HG03108 (cell line): ENCODE data around the gene ARFGAP1.

Source experiments
- ATAC-seq: cut with Tn5 transposase; IDR thresholded peaks from one replicate; pipeline ENCODE4 v1.9.1; 2021; ENCODE audit warnings: moderate library complexity; ENCODE audit not compliant: unreplicated experiment

The ARFGAP1 gene

DNA sequence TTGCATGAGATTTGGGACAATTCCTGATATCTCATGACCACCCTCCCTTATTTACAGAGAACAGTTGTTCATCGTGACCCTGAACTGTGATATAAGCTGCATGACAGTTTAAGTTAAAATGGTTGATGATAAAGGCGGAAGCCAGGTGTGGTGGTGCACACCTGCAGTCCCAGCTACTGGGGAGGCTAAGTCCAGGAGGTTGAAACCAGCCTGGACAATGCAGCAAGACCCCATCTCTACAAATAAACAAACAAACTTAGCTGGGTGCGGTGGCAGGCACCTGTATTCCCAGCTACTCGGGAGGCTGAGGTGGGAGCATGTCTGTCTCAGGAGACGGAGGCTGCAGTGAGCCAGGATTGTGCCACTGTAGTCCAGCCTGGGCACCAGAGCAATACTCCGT lies 44.4 kb downstream of the ARFGAP1 start:
- no peak for ATAC-seq

DNA sequence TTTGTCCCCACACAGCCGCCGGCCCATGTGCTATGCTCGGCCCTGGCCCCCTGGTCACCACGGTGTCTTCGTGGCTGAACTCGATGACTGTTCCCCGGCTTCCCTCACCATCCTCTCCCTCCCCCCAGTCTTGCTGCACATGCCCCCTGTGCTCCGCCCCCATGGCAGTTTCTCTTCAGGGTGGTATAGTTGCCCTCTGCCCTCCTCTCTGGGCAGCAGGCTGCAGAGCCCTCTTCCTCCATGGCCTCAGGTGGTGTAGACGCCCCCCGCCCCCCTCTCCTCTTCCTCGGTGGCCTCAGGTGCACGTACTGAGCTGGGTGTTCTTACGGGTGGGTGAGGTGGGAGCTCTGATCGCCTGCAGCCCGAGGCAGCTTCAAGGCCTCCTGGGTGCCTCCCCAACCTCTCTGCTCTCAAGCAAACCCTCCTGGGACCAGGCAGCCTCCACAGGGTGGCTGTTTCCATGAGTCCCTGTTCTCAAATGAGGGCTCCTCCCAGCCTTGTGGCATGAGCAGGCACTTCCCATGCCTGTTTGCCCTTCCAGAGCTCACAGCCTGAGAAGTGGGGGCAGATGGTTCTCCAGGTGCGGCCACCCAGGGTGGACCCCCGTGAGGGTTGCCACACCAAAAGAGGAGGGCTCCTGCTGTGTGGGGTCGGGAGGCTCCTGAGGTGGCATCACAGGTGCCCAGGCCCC lies 45.1 kb downstream of the ARFGAP1 start:
- ATAC-seq, result no peak

DNA sequence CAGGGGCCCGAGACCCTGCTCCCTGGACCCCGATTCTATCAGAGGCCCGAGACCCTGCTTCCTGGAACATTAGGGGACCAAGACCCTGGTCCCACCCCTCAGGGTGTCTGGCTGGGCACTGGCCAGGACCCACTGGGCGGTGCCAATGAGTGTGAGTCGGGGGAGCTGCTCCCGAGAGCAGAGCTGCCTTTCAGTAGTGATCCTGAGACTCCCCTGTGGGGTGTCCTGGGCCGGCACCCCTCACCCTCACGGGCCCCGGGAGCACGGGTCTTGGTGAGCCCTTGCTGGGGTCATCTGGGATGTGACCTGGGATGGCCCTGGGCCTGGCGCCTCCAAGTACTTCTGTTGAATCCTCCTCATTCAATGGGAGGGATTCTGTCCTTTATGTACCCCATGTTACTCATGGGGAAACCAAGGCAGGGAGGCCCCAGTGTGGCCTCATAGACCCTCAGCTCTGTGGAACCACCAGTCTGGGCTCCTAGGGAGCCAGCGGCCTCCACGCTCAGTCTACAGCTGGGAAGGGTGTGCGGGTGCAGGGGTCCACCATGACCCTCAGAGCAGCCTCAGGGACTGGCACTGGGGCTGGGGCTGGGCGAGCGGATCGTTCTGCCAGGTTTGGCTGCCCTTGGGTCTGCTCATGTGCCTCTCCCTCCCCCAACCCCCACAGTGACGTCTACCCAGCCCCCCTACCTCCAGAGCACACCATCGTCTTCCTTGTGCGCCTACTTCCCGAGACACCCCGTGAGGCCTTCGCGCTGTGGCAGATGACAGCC lies 46.0 kb downstream of the ARFGAP1 start:
- no peak for ATAC-seq

DNA sequence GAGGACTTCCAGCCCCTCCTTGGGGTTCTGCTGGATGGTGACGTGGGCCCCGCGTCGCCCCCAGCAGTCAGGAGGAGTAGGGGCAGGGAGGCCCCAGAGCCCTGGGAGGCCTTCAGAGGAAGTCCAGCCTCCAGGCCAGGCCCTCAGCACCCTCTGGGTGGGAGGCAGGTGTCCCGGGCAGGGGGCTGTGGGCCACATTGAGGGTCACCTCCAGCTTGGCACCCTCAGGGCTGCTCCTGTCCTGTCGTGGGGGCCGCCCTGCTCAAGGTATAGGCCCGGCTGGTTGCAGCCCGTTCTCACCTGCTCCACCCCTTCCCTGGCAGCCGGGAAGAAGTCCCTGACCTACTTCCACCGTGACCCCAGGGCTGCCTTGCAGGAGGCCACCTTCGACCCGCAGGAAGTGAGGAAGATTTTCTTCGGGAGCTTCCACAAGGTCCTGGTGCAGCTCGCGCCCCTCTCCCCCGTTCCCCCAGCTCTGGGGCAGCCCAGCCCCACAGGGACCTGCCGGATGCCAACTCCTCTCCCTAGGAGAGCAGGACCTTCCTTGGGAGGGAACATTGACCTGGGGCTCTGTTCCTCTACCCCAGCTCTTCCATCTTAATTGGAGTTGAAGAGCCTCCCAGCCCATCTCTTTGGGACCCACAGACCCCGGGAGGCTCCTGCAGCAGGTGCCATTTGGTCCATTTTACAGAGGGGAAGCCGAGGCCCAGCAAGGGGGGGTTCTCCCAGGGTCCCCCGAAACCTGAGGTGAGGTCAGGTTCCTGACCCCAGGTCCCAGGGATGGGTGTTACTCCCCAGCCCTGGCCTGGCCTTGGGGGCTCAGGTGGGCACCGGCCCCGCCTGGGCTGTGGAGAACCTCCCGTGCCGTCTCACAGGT lies 46.8 kb downstream of the ARFGAP1 start:
- ATAC-seq, result no peak

DNA sequence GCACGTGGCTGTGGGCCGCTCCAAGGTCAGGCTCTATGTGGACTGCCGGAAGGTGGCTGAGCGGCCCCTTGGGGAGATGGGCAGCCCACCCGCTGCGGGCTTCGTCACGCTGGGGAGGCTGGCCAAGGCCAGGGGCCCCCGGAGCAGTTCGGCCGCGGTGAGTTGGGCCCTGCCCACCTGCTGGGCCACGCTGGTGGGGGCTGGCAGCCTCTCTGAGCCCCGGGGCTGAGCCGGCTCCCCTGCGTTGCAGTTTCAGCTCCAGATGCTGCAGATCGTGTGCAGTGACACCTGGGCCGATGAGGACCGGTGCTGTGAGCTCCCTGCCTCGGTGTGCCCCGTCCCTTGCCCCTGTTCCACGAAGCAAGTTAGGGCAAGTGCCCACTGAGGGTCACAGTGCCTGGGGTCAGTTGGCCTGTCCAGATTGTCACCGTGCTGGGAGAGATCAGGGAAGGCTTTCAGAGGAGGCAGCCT lies 47.5 kb downstream of the ARFGAP1 start:
- ATAC-seq, result no peak

DNA sequence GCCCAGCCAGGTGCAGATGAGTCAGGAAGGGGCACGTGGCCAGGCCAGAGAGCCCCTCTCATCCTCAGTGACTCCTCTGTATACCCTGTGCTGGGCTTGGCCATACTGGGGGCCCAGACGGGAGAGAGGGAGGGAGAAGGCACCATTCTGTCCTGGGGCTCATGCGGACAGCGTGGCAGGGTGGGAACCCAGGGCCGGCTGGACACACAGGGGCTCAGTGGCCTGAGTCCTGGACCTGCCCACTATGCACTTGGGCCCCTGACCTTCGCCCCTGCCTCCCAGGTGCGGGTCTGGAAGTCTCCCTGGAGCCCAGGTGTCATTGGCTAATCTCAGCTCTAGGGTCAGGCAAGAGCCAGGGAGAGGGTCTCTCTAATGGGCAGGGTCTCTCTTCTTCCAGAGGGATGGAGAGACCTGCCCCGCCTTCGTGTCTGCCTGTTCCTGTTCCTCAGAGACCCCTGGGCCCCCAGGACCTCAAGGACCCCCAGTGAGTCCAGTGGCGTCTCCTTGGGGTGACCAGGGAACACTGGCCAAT lies 48.1 kb downstream of the ARFGAP1 start:
- ATAC-seq, result no peak

DNA sequence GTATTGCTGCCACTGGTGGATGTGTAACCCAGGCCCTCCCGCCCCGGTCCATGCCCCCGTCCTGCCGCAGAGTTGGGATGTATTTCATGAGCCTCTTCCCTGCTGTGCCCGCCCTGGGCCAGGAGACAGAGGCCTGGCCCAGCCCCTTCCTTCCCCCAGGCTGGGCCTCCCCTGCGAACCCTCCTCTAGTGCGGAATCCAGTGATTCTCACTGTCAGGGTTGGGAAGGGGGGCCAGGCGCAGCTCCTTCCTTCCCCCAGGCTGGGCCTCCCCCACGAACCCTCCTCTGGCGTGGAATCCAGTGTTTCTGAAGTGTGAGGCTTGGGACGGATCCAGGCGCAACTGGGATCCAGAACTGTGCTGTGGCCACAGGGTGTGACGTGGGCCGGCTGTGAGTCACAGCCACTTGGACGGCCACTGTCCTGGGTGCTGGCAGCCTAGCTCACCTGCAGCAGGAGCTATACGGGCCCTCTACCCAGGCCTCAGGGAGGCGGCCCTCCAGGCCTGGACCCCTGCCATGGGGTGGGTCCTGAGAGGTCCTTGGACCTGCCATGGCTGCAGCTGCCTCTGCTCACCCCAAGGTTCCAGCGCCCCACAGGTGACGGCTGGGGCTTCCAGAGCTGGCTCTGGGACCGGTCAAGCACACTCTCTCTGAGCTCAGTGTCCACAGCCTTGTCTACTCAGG lies 48.7 kb downstream of the ARFGAP1 start:
- ATAC-seq, result no peak

DNA sequence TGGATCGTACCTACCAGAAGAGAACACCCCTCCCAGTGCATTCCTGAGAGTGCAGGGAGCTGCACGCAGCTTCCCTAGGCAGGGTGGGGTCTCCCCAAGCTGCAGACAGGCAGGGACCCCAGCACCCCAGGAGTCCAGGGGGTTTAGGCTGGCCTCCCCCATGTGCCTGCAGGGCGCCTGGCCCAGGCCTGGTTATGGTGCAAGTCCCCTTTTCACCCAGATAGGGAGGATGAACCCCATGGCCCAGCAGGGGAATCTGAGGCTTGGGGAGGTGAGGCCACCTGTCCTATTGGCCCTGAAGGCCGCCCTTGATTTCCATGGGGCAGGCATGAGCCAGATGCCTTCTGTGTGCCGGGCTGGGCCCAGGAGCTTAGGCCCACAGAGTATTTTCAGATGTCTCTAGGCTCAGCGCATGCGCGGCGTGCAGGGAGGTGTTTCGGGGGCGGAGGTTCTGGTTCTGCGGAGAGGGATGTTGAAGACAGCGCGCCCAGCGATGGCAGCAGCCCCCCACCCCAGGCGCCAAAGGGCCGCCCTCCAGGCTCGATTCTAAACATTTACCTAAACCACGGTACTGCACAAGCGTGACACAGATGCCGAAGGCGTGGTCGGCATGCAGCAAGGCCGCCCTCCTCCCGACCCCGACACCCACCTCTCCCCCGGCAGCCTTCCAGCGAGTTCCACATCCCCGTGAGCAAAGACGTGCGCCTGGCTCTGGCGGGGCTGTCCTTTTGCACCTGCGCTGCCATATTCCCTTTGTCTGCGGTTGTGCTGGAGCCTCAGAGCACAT lies 49.7 kb downstream of the ARFGAP1 start:
- no peak for ATAC-seq

DNA sequence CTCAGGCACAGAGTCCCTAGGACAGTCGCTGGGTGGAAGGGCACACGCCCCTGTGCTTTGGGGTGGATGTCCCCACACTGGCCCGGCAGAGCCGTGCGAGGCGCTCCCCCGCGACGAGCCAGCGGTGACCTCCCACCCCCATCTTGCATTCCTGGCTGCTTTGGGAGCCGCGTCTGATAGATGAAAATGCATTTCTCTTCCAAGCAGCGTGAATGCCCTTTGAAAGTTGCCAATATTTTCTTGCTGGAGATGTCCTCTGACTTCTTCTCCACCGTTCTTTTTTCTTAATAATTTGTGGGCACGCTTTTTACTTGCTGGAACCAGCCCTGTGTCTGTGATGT lies 50.3 kb downstream of the ARFGAP1 start:
- ATAC-seq, result no peak

DNA sequence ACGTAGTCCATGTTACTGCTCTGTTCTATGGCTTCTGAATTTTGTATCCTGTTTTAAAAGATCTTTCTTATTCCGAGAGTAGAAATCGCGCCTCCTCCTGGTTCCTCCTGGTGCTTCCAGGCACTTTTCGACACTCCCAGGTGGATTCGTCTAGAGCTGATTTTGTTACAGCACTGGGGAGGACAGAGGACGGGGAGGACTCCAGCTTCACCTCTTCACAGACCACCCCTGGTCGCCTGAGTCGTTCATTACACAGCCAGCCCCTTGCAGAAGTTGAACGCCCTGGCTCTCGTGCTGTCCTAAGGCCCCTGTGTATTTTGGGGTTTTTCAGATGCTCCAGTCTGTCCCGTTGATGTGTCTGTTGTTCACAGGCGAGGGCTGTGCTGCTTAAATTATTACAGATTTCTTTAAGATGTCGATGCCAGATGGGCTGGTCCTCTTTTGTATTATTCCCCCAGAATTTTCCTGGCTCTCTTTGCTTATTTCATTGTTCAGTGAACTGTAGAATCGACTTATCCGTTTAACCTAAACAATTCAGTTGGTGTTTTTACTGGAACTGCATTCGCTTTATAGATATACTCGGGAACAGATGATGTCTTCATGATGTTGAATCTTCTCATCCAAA lies 50.9 kb downstream of the ARFGAP1 start:
- no peak for ATAC-seq

DNA sequence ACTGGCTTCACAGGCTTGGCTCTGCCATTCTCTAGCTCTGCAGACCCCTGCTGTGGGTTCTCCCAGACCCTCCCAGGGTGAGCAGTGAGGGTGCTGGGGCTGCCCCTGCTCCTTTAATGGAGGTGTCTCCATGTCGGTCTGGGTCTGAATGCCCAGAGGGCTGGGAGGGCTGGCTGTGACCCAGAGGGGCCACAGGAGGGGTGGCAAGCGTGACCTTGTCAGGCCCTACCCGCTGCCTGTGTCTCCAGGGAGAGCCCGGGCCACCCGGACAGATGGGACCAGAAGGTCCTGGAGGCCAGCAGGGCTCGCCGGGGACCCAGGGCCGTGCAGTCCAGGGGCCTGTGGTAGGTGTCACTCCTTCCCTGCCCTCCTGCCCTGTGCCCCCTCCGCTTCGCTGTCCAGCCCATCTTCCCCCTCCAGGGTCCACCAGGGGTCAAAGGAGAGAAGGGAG lies 52.4 kb downstream of the ARFGAP1 start:
- no peak for ATAC-seq

DNA sequence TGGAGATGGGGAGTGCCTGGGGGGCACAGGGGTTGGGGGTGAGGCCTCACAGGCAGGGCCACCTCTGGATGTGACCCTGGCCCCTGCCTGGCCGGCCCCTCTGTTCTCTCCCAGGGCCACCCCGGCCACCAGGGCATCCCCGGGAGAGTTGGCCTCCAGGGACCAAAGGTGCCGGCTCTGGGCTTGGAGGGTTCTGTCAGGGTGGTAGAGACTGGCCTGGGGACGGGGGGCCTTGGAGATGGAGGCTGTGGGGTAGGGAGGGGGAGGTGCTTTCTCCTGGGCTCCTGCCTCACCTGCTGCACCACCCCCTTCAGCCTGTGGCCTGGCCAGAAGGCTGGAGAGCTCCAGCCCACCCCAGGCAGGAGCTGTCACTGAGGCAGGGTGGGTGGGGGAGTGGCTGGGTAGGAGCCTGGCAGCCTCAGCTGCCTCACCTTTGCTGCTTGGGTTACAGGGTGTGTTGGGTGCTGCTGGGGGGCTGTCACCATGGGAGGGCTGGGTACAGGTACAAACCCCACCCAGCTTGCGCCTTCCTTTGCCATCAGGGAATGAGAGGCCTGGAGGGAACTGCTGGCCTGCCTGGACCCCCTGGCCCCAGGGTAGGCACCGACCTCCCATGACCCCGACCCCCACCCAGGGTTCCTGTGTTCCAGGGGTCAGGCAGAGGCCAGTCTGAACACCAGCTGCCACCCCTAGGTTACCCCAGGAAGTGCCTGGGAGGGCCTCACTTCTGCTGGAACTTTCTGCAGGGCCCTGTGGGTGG lies 53.1 kb downstream of the ARFGAP1 start:
- ATAC-seq, result no peak

DNA sequence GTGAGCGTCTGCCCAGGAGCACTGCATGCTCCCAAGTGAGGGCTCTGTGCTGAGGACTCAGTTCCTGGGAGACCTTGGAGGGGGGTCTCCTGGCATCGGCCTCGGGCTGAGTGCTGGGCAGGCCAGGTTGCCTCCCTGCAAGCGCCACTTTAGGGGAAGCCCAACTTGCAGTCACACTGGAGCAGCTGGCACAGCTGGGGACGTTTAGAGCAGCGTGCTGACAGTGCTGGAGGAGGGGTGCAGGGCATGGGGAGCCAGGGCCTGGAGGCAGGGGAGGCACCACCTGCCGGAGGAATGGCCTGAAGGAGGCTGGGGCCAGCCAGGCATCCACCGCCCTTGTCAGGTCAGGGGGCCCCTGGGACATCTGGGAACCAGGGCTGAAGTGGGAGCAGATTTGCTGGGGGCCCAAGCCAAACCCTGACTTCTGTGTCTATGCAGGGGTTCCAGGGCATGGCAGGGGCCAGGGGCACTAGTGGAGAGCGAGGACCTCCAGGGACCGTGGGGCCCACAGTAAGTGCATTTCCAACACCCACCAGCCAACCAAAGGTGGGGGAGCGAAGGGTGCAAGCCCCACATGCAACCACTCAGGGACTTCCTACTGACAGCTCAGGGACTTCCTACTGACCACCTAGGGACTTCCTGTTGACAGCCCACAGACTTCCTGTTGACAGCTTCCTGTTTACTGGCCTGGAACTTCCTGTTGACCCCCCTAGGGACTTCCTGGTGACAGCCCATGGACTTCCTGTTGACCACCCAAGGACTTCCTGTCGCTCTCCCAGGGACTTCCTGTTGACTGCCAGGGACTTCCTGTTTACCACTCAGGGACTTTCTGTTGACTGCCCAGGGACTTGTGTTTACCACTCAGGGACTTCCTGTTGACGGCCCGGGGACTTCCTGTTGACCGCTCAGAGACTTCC lies 54.0 kb downstream of the ARFGAP1 start:
- no peak for ATAC-seq

DNA sequence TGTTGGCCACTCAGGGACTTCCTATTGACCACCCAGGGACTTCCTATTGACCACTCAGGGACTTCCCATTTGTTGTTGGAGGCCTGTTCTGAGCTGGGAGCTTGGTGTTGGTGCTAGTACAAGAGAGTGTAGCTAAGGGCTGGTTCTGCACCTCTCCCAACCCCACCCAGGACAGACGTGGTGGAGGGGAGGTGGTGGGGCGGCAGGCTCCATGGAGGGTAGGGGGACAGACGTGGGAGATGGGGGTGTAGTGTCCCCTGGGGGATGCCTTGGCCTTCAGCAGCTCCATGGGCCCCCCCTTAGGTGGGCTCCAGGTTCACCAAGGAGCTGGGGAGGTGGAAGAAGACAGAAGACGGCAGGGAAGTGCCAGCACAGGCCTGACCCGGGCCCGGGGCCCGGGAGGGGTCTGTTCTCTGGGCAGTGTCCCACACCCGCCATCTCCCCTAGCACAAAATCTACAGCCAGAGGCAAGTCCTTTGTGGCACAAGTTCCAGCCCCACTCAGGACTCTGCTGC lies 54.7 kb downstream of the ARFGAP1 start:
- ATAC-seq, result no peak

DNA sequence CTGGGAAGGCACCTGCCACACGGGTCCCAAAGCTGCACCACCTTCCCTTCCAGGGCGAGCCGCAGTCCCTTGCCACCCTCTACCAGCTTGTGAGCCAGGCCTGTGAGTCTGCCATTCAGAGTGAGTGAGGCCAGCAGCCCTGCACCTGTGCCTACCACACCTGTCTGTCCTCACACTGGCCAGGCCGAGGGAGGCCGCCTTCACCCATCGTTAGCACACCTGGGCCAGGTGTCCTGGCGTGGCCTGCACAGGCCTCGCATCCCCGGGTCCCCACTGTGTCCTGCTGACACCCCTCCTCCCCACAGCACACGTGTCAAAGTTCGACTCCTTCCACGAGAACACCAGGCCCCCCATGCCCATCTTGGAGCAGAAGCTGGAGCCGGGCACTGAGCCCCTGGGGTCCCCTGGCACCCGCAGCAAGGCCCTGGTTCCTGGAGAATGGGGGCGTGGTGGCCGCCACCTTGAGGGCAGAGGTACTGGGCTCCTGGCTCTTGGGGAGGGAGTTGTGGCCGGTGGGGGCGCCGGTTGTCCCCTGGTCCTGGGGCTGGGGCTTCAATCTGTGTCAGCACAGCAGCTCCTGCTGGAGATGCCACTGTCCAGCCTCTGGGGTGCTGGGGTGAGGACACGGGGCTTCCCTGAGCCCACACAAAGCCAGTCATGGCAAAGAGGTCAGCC lies 55.5 kb downstream of the ARFGAP1 start:
- no peak for ATAC-seq

DNA sequence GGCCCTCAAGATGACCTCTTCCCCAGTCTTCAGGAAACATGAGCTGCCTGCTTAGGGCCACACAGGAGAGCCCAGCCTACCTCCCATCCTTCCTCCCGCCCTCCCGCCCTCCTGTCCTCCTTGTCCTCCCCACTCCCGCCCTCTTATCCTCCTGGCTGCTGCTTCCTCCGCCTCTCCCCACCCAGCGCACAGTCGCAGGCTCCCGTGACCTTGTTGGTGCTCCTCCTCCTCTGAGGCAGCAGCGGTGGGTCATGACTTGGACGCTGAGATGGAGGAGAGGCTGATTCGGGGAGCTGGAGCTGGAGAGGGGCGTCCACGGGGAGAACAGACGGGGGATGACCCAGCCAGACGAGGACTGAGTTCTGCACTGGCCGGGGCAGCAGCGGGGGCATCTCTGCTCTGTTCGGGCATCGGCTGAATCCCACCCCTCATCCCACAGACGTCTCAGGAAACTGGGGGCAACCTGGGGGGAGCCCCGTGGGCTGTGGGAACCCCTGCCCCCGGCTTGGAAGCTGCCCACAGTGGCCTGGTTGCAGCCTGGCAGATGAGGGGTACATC lies 56.2 kb downstream of the ARFGAP1 start:
- ATAC-seq, result no peak
